Measurements from ENCODE around the gene INTS13. TPM values are rescaled to one million over a fixed set of nuclear protein-coding genes. Genes with fewer than 3 reads are reported as not detected.

Gene INTS13
- polyA plus RNA-seq, 3 donors: 4.6 to 8.0 (median 7.5) TPM

GRCh38 chr12:26928661-26929060, 9.1 kb downstream of the INTS13 start:
- DNase-seq: no peak
- no peak overlapping the region for H3K9ac ChIP-seq (ENCODE audit: insufficient read depth, low read length, poor library complexity, severe bottlenecking)
- H3K4me1 Mint-ChIP-seq: no peaks in the 10 kb centered on the region
- no peaks in the 10 kb centered on the region for H3K27me3 ChIP-seq (ENCODE audit: control insufficient read depth in 2 of 2, insufficient read depth in 2 of 2, low read length in 2 of 2)
- H3K27me3 Mint-ChIP-seq (ENCODE audit: low read depth in 3 of 3): no peaks in the 10 kb centered on the region
- peaks cover 36 to 70% of the 10 kb centered on the region in 2 donors for H3K36me3 ChIP-seq (replicated peaks in 1 of 2; ENCODE audit: control insufficient read depth in 1 of 2, insufficient read depth in 2 of 2, low read length in 2 of 2)
- H4K20me1 ChIP-seq (ENCODE audit: insufficient read depth, low read length): no peaks in the 10 kb centered on the region
- H3K4me2 ChIP-seq (replicated peaks; ENCODE audit: extremely low read depth, low read length, poor library complexity, severe bottlenecking): no peak overlapping the region
- no peaks in the 10 kb centered on the region for H3K9me3 Mint-ChIP-seq
- H3K27ac Mint-ChIP-seq: no peak overlapping the region
- H3K79me2 ChIP-seq (ENCODE audit: insufficient read depth, low read length): peaks cover 10% of the 10 kb centered on the region
- 100% methylated on average over 1 of the region's 5 CpGs for WGBS (ENCODE audit: insufficient coverage)
- no peaks in the 10 kb centered on the region for H3K4me1 ChIP-seq (ENCODE audit: control insufficient read depth in 1 of 2, insufficient read depth in 2 of 2, low read length in 2 of 2)
- H3K36me3 Mint-ChIP-seq: peaks cover 59 to 70% of the 10 kb centered on the region in 2 donors
- no peak overlapping the region for H2AFZ ChIP-seq (ENCODE audit: insufficient read depth, low read depth, low read length, poor library complexity, severe bottlenecking)
- H3K4me3 Mint-ChIP-seq: no peak overlapping the region
- intact Hi-C loops (cut with micrococcal nuclease): no loop called here
- no peak for TF ChIP-seq CTCF (IDR thresholded peaks at IDR 0.05)
- no peak overlapping the region for H3K4me3 ChIP-seq (replicated peaks in 1 of 3; ENCODE audit: low read depth in 2 of 3, low read length in 3 of 3)
- H3K27ac ChIP-seq (ENCODE audit: low read depth in 1 of 2, low read length in 2 of 2): no peak overlapping the region
- no peaks in the 10 kb centered on the region for H3K9me3 ChIP-seq (replicated peaks in 1 of 2; ENCODE audit: control insufficient read depth in 1 of 2, insufficient read depth in 1 of 2, low read length in 2 of 2)

- WGBS (ENCODE audit: insufficient coverage): no CpG with 5 or more reads among the region's 3 CpGs
- no peaks in the 10 kb centered on the region for H3K27me3 ChIP-seq (ENCODE audit: control insufficient read depth in 2 of 2, insufficient read depth in 2 of 2, low read length in 2 of 2)
- TF ChIP-seq CTCF (IDR thresholded peaks at IDR 0.05): no peak
- DNase-seq: no peak
- no peak overlapping the region for H3K9ac ChIP-seq (ENCODE audit: insufficient read depth, low read length, poor library complexity, severe bottlenecking)
- no peaks in the 10 kb centered on the region for H3K4me1 Mint-ChIP-seq
- no peaks in the 10 kb centered on the region for H3K9me3 Mint-ChIP-seq
- no peak overlapping the region for H3K4me3 Mint-ChIP-seq
- no peak overlapping the region for H3K27ac ChIP-seq (ENCODE audit: low read depth in 1 of 2, low read length in 2 of 2)
- H4K20me1 ChIP-seq (ENCODE audit: insufficient read depth, low read length): no peaks in the 10 kb centered on the region
- H3K4me3 ChIP-seq (replicated peaks in 1 of 3; ENCODE audit: low read depth in 2 of 3, low read length in 3 of 3): no peak overlapping the region
- intact Hi-C loops (cut with micrococcal nuclease): no loop called here
- no peaks in the 10 kb centered on the region for H3K27me3 Mint-ChIP-seq (ENCODE audit: low read depth in 3 of 3)
- no peak overlapping the region for H2AFZ ChIP-seq (ENCODE audit: insufficient read depth, low read depth, low read length, poor library complexity, severe bottlenecking)
- H3K9me3 ChIP-seq (replicated peaks in 1 of 2; ENCODE audit: control insufficient read depth in 1 of 2, insufficient read depth in 1 of 2, low read length in 2 of 2): no peaks in the 10 kb centered on the region
- no peaks in the 10 kb centered on the region for H3K79me2 ChIP-seq (ENCODE audit: insufficient read depth, low read length)
- no peak overlapping the region for H3K4me2 ChIP-seq (replicated peaks; ENCODE audit: extremely low read depth, low read length, poor library complexity, severe bottlenecking)
- no peak overlapping the region for H3K27ac Mint-ChIP-seq
- H3K4me1 ChIP-seq (ENCODE audit: control insufficient read depth in 1 of 2, insufficient read depth in 2 of 2, low read length in 2 of 2): no peaks in the 10 kb centered on the region
- peaks cover 60 to 68% of the 10 kb centered on the region in 2 donors for H3K36me3 Mint-ChIP-seq
- H3K36me3 ChIP-seq (replicated peaks in 1 of 2; ENCODE audit: control insufficient read depth in 1 of 2, insufficient read depth in 2 of 2, low read length in 2 of 2): peaks cover 48 to 73% of the 10 kb centered on the region in 2 donors
These were observed 15.9 kb downstream of the INTS13 start for GRCh38 chr12:26921886-26922285.
